ENCODE results near the gene CCL26. TPM values are rescaled to one million over a fixed set of nuclear protein-coding genes. Genes with fewer than 3 reads are reported as not detected.

Gene CCL26
- total RNA-seq, 1 donor from 2014 or later: 0.59 TPM

DNA sequence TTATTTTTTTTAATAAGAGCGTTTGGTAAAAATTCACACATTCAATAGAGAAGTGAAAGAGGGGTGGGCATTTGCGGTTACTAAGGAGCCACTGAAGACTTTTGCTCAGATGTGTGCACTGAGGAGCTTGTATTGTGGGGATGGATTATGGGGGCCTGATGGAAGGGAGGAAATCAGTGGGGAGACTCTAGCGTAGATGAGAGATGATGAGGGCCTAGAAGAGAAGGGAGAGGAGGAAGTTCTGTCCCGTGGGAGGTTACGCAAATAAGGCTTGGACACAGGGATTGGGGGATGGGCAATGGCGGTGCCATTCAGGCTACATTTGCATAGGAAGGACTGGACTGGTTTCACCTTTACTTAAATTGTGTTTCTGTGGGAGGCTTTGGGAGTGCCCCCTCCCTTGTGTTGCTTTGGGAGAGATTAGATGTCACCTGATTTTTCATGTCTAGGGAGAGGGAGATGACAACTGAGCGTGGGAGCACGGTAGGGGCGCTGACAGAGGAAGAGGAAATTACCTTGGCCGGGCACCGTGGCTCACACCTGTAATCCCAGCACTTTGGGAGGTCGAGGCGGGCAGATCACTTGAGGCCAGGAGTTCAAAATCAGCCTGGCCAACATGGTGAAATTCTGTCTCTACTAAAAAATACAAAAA, 31.0 kb downstream of the CCL26 start:
- no peak for DNase-seq (ENCODE audit: low spot score)
- no peaks in the 10 kb centered on the region for H3K9me3 Mint-ChIP-seq (ENCODE audit: unreplicated experiment)
- no peaks in the 10 kb centered on the region for H3K36me3 Mint-ChIP-seq (ENCODE audit: low read depth, unreplicated experiment)
- H3K4me1 Mint-ChIP-seq (ENCODE audit: unreplicated experiment): peaks cover 10% of the 10 kb centered on the region
- TF ChIP-seq, protein P1, sequence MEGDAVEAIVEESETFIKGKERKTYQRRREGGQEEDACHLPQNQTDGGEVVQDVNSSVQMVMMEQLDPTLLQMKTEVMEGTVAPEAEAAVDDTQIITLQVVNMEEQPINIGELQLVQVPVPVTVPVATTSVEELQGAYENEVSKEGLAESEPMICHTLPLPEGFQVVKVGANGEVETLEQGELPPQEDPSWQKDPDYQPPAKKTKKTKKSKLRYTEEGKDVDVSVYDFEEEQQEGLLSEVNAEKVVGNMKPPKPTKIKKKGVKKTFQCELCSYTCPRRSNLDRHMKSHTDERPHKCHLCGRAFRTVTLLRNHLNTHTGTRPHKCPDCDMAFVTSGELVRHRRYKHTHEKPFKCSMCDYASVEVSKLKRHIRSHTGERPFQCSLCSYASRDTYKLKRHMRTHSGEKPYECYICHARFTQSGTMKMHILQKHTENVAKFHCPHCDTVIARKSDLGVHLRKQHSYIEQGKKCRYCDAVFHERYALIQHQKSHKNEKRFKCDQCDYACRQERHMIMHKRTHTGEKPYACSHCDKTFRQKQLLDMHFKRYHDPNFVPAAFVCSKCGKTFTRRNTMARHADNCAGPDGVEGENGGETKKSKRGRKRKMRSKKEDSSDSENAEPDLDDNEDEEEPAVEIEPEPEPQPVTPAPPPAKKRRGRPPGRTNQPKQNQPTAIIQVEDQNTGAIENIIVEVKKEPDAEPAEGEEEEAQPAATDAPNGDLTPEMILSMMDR (IDR thresholded peaks at IDR 0.05; ENCODE audit: unreplicated experiment): no peak
- peaks cover 7% of the 10 kb centered on the region for H3K27me3 Mint-ChIP-seq (ENCODE audit: unreplicated experiment)
- H3K4me3 Mint-ChIP-seq (ENCODE audit: unreplicated experiment): no peak overlapping the region
- no peak overlapping the region for H3K27ac Mint-ChIP-seq (ENCODE audit: unreplicated experiment)

DNA sequence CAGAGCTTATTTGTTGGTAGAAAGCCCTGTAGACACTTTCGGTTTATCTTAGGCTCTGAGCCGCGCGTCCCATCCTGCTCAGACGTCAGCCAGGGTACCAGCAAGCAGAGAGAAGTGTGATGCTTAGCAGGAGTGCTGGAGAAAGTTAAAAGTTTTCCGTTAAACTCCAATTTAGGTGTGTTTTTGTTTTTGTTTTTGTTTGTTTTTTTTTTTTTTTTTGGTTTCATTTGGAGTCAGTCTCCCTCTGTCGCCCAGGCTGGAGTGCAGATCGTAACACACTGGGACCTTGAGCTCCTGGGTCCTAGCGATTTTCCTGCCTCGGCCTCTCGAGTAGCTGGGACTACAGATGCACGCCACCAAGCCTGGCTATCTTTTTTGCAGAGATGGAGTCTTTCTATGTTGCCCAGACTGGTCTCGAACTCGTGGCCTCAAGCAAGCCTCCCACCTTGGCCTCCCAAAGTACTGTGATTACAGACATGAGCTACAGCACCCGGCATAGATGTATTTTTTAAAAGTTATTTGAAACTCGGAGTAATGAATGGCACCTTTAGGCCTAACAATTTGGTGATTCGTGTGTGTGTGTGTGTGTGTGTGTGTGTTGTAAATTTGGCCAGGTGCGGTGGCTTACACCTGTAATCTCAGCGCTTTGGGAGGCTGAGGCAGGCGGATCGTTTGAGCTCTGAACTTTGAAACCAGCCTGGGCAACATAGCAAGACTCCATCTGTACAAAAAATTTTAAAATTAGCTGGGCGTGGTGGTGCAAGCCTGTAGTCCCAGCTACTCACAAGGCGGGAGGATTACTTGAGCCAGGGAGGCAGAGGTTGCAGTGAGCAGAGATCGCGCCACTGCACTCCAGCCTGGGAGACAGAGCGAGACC, 32.0 kb downstream of the CCL26 start:
- H3K27me3 Mint-ChIP-seq (ENCODE audit: unreplicated experiment): peaks cover 7% of the 10 kb centered on the region
- peaks cover 10% of the 10 kb centered on the region for H3K4me1 Mint-ChIP-seq (ENCODE audit: unreplicated experiment)
- peak overlapping the region; percentile 95 for H3K4me3 Mint-ChIP-seq (ENCODE audit: unreplicated experiment)
- peak overlapping the region; percentile 78 for H3K27ac Mint-ChIP-seq (ENCODE audit: unreplicated experiment)
- no peak for DNase-seq (ENCODE audit: low spot score)
- H3K36me3 Mint-ChIP-seq (ENCODE audit: low read depth, unreplicated experiment): no peaks in the 10 kb centered on the region
- no peaks in the 10 kb centered on the region for H3K9me3 Mint-ChIP-seq (ENCODE audit: unreplicated experiment)
- TF ChIP-seq, protein P1 (IDR thresholded peaks at IDR 0.05; ENCODE audit: unreplicated experiment): no peak

DNA sequence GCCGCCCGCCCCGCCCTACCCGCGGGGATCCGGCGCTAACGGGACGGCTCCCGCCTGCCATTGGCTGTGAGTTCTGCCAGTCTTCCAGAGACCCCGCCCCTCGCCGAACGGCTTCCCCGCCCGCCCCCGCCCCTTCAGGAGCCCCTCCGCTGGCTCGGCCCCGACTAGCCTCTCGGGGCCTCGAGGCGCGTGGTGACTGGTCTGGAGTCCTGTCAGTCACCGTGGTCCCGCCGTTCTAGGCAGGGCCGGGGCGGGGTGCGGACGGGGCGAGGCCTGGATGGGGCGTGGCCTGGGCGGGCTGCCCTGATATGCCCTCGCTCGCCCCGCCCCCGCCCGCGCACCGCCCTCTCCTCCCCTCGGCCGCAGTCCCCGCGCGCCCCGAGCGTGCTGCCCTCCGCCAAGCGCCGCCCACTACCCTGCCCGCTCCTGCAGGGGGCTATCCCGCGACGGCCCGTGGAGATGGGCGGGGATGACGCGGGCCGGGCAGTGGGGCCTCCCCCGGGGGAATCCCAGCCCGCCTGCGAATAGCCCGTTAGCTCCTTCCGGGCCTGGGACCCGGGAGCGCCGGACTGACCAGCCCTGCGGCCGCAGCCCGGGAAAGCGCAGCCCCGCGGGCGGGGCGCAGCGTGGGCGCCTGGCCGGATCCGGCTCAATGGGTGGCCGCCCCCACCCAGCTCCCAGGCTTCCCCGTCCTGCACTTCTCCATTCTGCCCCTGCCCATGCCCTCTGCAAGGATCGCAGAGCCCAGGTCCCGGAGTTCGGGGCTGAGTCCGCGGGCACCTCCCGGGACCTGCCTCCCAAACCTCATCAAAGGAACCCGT, 32.8 kb downstream of the CCL26 start:
- peak; percentile 100 for DNase-seq (ENCODE audit: low spot score)
- no peaks in the 10 kb centered on the region for H3K9me3 Mint-ChIP-seq (ENCODE audit: unreplicated experiment)
- no peaks in the 10 kb centered on the region for H3K36me3 Mint-ChIP-seq (ENCODE audit: low read depth, unreplicated experiment)
- TF ChIP-seq, protein P1 (IDR thresholded peaks at IDR 0.05; ENCODE audit: unreplicated experiment): no peak
- peaks cover 10% of the 10 kb centered on the region for H3K4me1 Mint-ChIP-seq (ENCODE audit: unreplicated experiment)
- H3K27me3 Mint-ChIP-seq (ENCODE audit: unreplicated experiment): peaks cover 7% of the 10 kb centered on the region
- peak overlapping the region; percentile 95 for H3K4me3 Mint-ChIP-seq (ENCODE audit: unreplicated experiment)
- H3K27ac Mint-ChIP-seq (ENCODE audit: unreplicated experiment): peak overlapping the region; percentile 78

DNA sequence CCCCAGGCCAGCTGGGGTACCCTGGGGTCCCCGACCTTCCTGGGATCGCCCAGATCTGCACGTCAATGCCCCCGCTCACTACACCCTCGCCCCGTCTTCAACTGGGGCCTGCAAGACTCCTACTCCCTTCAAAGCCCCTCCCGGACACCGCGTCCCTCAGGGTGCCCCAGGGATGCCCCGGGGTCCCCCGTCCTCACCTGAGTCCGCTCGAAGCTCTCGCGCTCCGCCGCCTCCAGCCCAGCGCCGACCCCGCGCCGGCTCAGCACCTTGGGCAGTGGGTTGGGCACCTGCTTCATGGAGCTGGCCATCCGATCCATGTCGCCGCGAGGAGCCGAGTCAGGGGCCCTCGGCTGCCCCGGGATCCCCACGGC, 33.4 kb downstream of the CCL26 start, which contains the start of gene HIP1:
Gene HIP1, minus strand, starts transcription at position 338 of the 371 bp plus-strand sequence. Its CDS starts 21 bp downstream, at position 317.
- TF ChIP-seq, protein P1 (IDR thresholded peaks at IDR 0.05; ENCODE audit: unreplicated experiment): no peak
- H3K4me3 Mint-ChIP-seq (ENCODE audit: unreplicated experiment): peak within 1 kb of the TSS; percentile 95
- DNase-seq (ENCODE audit: low spot score): no peak
- peaks cover 7% of the 10 kb centered on the region for H3K27me3 Mint-ChIP-seq (ENCODE audit: unreplicated experiment)
- peaks cover 10% of the 10 kb centered on the region for H3K4me1 Mint-ChIP-seq (ENCODE audit: unreplicated experiment)
- no peaks in the 10 kb centered on the region for H3K36me3 Mint-ChIP-seq (ENCODE audit: low read depth, unreplicated experiment)
- H3K9me3 Mint-ChIP-seq (ENCODE audit: unreplicated experiment): no peaks in the 10 kb centered on the region
- peak within 1 kb of the TSS; percentile 78 for H3K27ac Mint-ChIP-seq (ENCODE audit: unreplicated experiment)

Measured in endothelial cell (in vitro differentiated cells).